HepG2 (cell line): ENCODE data around the gene SLC25A47. TPM values are rescaled to one million over a fixed set of nuclear protein-coding genes. Genes with fewer than 3 reads are reported as not detected.

ENCODE experiments used
- ATAC-seq: fragments of 200-7000 bp; cut with Tn5 transposase; 3 replicates; pipeline ENCODE4 v1.9.1; 2020; ENCODE audit warnings: mild to moderate bottlenecking, moderate library complexity
- BruUV-seq: library from RNA; stranded (reverse); fragments of 400-500 nt; replicated peaks from 2 replicates; lab custom pipeline; 2021; lab: Mats Ljungman, UMichigan
- CTCF ChIA-PET: fragments of 300-600 bp; formaldehyde crosslinking; extraction: SDS; loops from one replicate; lab custom pipeline; 2021; ENCODE audit warnings: low total read pairs, inconsistent platforms, low intra/inter-chr PET ratio; lab: Yijun Ruan, JAX
- POLR2A ChIA-PET: fragments of 350-600 bp; sonication (Branson Sonifier 250); formaldehyde crosslinking; loops from one replicate; lab custom pipeline; 2020; ENCODE audit warnings: antibody characterized with exemption, inconsistent platforms; lab: Yijun Ruan, JAX
- DNase-seq: peaks from one replicate; pipeline ENCODE4 v3.0.0-alpha.2; 2015; ENCODE audit warnings: low spot score
- FAIRE-seq: peaks from 3 replicates; lab custom pipeline; 2011; peaks lifted over from hg19 to GRCh38; lab: Jason Lieb, UNC
- H2AFZ ChIP-seq: one replicate; pipeline ENCODE4 v1.6.1; 2011; ENCODE audit warnings: low read length, inconsistent platforms
- H3K27ac ChIP-seq: fragments of 300-600 bp; 3 replicates; pipeline ENCODE4 v1.8.0; 2011; ENCODE audit warnings: mixed run types, mild to moderate bottlenecking, mixed read lengths, low read length, inconsistent platforms; ENCODE audit not compliant: insufficient read depth; ENCODE audit errors: extremely low read length
- H3K27me3 ChIP-seq, 2 experiments: fragments of 200-600 bp in 1 of 2; 2 replicates in 1 of 2; 3 replicates in 1 of 2; pipeline versions ENCODE4 v1.6.0 to v1.8.0; 2011; ENCODE audit warnings: low read length in 2 of 2, mild to moderate bottlenecking in 2 of 2, moderate library complexity in 2 of 2, inconsistent platforms in 1 of 2; ENCODE audit not compliant: insufficient read depth in 2 of 2, control insufficient read depth in 1 of 2
- H3K36me3 ChIP-seq, 2 experiments: fragments of 200-600 bp in 1 of 2; replicated peaks in 1 of 2; 2 replicates in 1 of 2; 3 replicates in 1 of 2; pipeline versions ENCODE4 v1.5.1 to v1.8.0; 2011; ENCODE audit warnings: low read length in 2 of 2, inconsistent platforms in 1 of 2; ENCODE audit not compliant: insufficient read depth in 2 of 2, control insufficient read depth in 1 of 2
- H3K4me1 ChIP-seq: 2 replicates; pipeline ENCODE4 v1.5.1; 2012; ENCODE audit warnings: low read length, inconsistent platforms; ENCODE audit not compliant: insufficient read depth
- H3K4me2 ChIP-seq: 2 replicates; pipeline ENCODE4 v1.6.0; 2011; ENCODE audit warnings: low read depth, low read length, inconsistent platforms
- H3K4me3 ChIP-seq, 3 experiments: fragments of 200-600 bp in 1 of 3; sonication (generic), shearing (Covaris generic) in 1 of 3; replicated peaks in 1 of 3; 2 replicates each; pipeline ENCODE4 v1.5.1; 2011 to 2016; ENCODE audit warnings: low read length in 3 of 3, inconsistent platforms in 2 of 3, low read depth in 2 of 3, mild to moderate bottlenecking in 2 of 3, control low read depth in 1 of 3, mixed read lengths in 1 of 3; ENCODE audit not compliant: insufficient read depth in 1 of 3
- H3K79me2 ChIP-seq: one replicate; pipeline ENCODE4 v1.6.1; 2011; ENCODE audit warnings: low read length, inconsistent platforms; ENCODE audit not compliant: insufficient read depth
- H3K9ac ChIP-seq: 2 replicates; pipeline ENCODE4 v1.6.0; 2011; ENCODE audit warnings: mild to moderate bottlenecking, low read depth, low read length, inconsistent platforms; ENCODE audit not compliant: insufficient read depth
- H3K9me3 ChIP-seq: 2 replicates; pipeline ENCODE4 v1.5.1; 2012; ENCODE audit warnings: mild to moderate bottlenecking, low read length
- H4K20me1 ChIP-seq: 2 replicates; pipeline ENCODE4 v1.6.0; 2011; ENCODE audit warnings: inconsistent platforms, mild to moderate bottlenecking, low read length, moderate library complexity; ENCODE audit not compliant: insufficient read depth
- DBP ChIP-seq: sonication (generic); formaldehyde crosslinking; IDR thresholded peaks from 2 replicates; pipeline ENCODE4 v1.4.0; 2020; ENCODE audit warnings: missing genetic modification reagents; ENCODE audit errors: not compliant biosample characterization
- HNRNPLL ChIP-seq: fragments of 200-400 bp; formaldehyde crosslinking; IDR thresholded peaks from 2 replicates; pipeline ENCODE4 v1.6.1; 2017; ENCODE audit warnings: mild to moderate bottlenecking, low read depth, low read length; ENCODE audit not compliant: poor library complexity, severe bottlenecking
- HOXA7 ChIP-seq: sonication (generic); formaldehyde crosslinking; IDR thresholded peaks from 2 replicates; pipeline ENCODE4 v1.8.1; 2022; ENCODE audit warnings: mild to moderate bottlenecking, missing genetic modification reagents, moderate library complexity
- RFXANK ChIP-seq: IDR thresholded peaks from 2 replicates; pipeline ENCODE4 v1.6.1; 2016
- SMYD3 ChIP-seq: sonication (generic); formaldehyde crosslinking; IDR thresholded peaks from 2 replicates; pipeline ENCODE4 v1.8.1; 2023; ENCODE audit warnings: mild to moderate bottlenecking, missing genetic modification reagents
- TERF1 ChIP-seq: sonication (generic); formaldehyde crosslinking; IDR thresholded peaks from 2 replicates; pipeline ENCODE4 v1.8.0; 2022; ENCODE audit warnings: mild to moderate bottlenecking, missing genetic modification reagents, moderate library complexity
- THAP9 ChIP-seq: sonication (generic); formaldehyde crosslinking; IDR thresholded peaks from 2 replicates; pipeline ENCODE4; 2020; ENCODE audit warnings: missing genetic modification reagents, mild to moderate bottlenecking, borderline replicate concordance
- ZNF576 ChIP-seq: sonication (generic); formaldehyde crosslinking; IDR thresholded peaks from 2 replicates; pipeline ENCODE4 v1.4.0; 2020; ENCODE audit warnings: mild to moderate bottlenecking, missing genetic modification reagents
- ZNF790 ChIP-seq: sonication (generic); formaldehyde crosslinking; IDR thresholded peaks from 2 replicates; pipeline ENCODE4 v1.8.0; 2022; ENCODE audit warnings: missing genetic modification reagents, mild to moderate bottlenecking, borderline replicate concordance
- ZNF792 ChIP-seq: IDR thresholded peaks from 2 replicates; pipeline ENCODE4 v1.6.1; 2016
- WGBS: methylation state at CpG from one replicate; pipeline ENCODE4 v1.1.6; 2017; ENCODE audit warnings: low lambda C conversion rate; 5-methylcytosine and 5-hydroxymethylcytosine counted together
- in situ Hi-C: cut with HindIII; loops from 2 replicates; pipeline ENCODE4 v1.10.0; 2017; ENCODE audit warnings: low pct_unique_long_range_greater_than_20kb; ENCODE audit not compliant: extremely low pct_ligation_motif_present
- intact Hi-C: fragments of 100-400 bp; cut with micrococcal nuclease; formaldehyde crosslinking; loops from one replicate; pipeline ENCODE4 v1.10.0; 2022; ENCODE audit not compliant: unreplicated experiment
- polyA plus RNA-seq, 8 experiments: library from polyadenylated mRNA; depleted of rRNA in 3 of 8; stranded (reverse) in 7 of 8; unstranded in 1 of 8; fragments of >200 nt; fragmentation: Illumina TruSeq in 4 of 8; extraction: Trizol in 4 of 8; gene quantifications; 2 replicates each; pipeline versions ENCODE4 v1.2.1 to v1.2.3, GENCODE V29; 2011 to 2016; ENCODE audit warnings: low read depth in 4 of 8, missing spikeins in 1 of 8, mixed read lengths in 1 of 8; ENCODE audit not compliant: insufficient read depth in 1 of 8
- total RNA-seq, 5 experiments: library from RNA; depleted of rRNA; stranded (reverse); fragments of >200 nt; fragmentation: Illumina TruSeq; extraction: Trizol; gene quantifications; 2 replicates each; pipeline ENCODE4 v1.2.3, GENCODE V29; 2016; ENCODE audit warnings: low read depth in 1 of 5
- TF ChIP-seq, protein P1 (sequence below): IDR thresholded peaks from 2 replicates; pipeline ENCODE4 v1.6.1; 2016
- TF ChIP-seq, protein P2 (sequence below): sonication (generic); formaldehyde crosslinking; IDR thresholded peaks from 2 replicates; pipeline ENCODE4 v1.5.1; 2020; ENCODE audit warnings: missing genetic modification reagents, mild to moderate bottlenecking, borderline replicate concordance

The SLC25A47 gene
- total and polyA plus RNA-seq, 2 of the 13 experiments (the other 11 are each of a cell fraction or from before 2014, with no cell fraction given) = 1.0 to 1.7 TPM

DNA sequence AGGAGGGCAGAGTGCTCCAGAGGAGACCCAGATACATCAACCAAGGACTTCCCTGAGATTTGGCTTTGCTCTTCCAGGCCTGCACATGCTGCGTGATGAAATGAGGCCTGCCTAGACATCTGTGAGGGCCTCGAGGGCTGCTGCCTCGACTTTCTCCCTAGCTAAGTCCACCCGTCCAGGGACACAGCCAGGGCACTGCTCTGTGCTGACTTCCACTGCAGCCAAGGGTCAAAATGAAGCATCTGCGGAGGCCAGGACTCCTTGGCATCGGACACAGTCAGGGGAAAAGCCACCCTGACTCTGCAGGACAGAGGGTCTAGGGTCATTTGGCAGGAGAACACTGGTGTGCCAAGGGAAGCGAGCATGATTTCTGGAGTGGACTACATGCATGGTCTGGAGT is 10.7 kb downstream of the SLC25A47 start:
- TF ChIP-seq DBP (CRISPR knock-in tag) = no peak
- TF ChIP-seq, protein P1, sequence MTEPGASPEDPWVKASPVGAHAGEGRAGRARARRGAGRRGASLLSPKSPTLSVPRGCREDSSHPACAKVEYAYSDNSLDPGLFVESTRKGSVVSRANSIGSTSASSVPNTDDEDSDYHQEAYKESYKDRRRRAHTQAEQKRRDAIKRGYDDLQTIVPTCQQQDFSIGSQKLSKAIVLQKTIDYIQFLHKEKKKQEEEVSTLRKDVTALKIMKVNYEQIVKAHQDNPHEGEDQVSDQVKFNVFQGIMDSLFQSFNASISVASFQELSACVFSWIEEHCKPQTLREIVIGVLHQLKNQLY (CRISPR knock-in tag) = no peak
- no peak for TF ChIP-seq HOXA7 (CRISPR knock-in tag)
- TF ChIP-seq RFXANK (CRISPR knock-in tag) = no peak
- no peak for TF ChIP-seq TERF1 (CRISPR knock-in tag)
- TF ChIP-seq, protein P2, sequence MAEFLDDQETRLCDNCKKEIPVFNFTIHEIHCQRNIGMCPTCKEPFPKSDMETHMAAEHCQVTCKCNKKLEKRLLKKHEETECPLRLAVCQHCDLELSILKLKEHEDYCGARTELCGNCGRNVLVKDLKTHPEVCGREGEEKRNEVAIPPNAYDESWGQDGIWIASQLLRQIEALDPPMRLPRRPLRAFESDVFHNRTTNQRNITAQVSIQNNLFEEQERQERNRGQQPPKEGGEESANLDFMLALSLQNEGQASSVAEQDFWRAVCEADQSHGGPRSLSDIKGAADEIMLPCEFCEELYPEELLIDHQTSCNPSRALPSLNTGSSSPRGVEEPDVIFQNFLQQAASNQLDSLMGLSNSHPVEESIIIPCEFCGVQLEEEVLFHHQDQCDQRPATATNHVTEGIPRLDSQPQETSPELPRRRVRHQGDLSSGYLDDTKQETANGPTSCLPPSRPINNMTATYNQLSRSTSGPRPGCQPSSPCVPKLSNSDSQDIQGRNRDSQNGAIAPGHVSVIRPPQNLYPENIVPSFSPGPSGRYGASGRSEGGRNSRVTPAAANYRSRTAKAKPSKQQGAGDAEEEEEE (CRISPR knock-in tag) = no peak
- no peak for TF ChIP-seq HNRNPLL
- TF ChIP-seq ZNF792 (CRISPR knock-in tag) = no peak
- TF ChIP-seq ZNF576 (CRISPR knock-in tag) = no peak
- no peak for TF ChIP-seq ZNF790
- no peak for TF ChIP-seq THAP9 (CRISPR knock-in tag)
- TF ChIP-seq SMYD3 (CRISPR knock-in tag) = no peak
- ATAC-seq (no peak), FAIRE-seq (no peak), DNase-seq (no peak)
- in situ Hi-C loops (no loop called here), intact Hi-C loops (no loop called here)
- Histone ChIP-seq H3K36me3 (peaks cover 10 to 23% of the 10 kb centered on the region in 2 experiments; a peak in 4 of 5 replicates), H4K20me1 (no peaks in the 10 kb centered on the region), H3K79me2 (no peaks in the 10 kb centered on the region), H3K4me3 (no peak overlapping the region), H3K9me3 (no peaks in the 10 kb centered on the region), H3K4me1 (peaks cover 16% of the 10 kb centered on the region), H2AFZ (no peak overlapping the region), H3K4me2 (no peak overlapping the region), H3K27ac (no peak overlapping the region), H3K9ac (no peak overlapping the region), H3K27me3 (no peaks in the 10 kb centered on the region)
- WGBS = 92% methylated on average over 5 of the region's 7 CpGs
- ChIA-PET CTCF (interaction anchor here (0.5 kb wide), 1 partner anchor 143 kb away, joined by 3 read pairs; no protein-coding TSS in a partner anchor), POLR2A (no interaction called here)
- BruUV-seq = TSS peak; percentile 63
